Panc1 (cell line): Measurements from ENCODE around the gene MASP2. TPM values are rescaled to one million over a fixed set of nuclear protein-coding genes. Genes with fewer than 3 reads are reported as not detected.

Experiments
- ATAC-seq: fragments of 200-7000 bp; cut with Tn5 transposase; 2 replicates; pipeline ENCODE4 v1.9.1; 2020; ENCODE audit warnings: mild to moderate bottlenecking, moderate library complexity
- BruUV-seq: library from RNA; stranded (reverse); fragments of 400-500 nt; replicated peaks from 2 replicates; lab custom pipeline; 2021; lab: Mats Ljungman, UMichigan
- CTCF ChIA-PET: fragments of 300-600 bp; sonication (Branson Sonifier 250); formaldehyde crosslinking; loops from one replicate; lab custom pipeline; 2022; ENCODE audit warnings: antibody characterized with exemption; lab: Charles Lee
- POLR2A ChIA-PET: fragments of 300-600 bp; sonication (Branson Sonifier 250); formaldehyde crosslinking; loops from one replicate; lab custom pipeline; 2022; ENCODE audit warnings: antibody characterized with exemption; lab: Charles Lee
- DNase-seq: peaks from one replicate; pipeline ENCODE4 v3.0.0-alpha.2; 2010; ENCODE audit warnings: low read depth, low spot score
- H3K27ac ChIP-seq: 2 replicates; pipeline ENCODE4 v1.5.1; 2011; ENCODE audit warnings: mild to moderate bottlenecking, low read length, inconsistent platforms
- H3K27me3 ChIP-seq: fragments of 200-500 bp; sonication (Bioruptor generic); 2 replicates; pipeline ENCODE4 v1.6.0; 2014; ENCODE audit warnings: low read length, inconsistent platforms; ENCODE audit not compliant: control insufficient read depth, insufficient read depth
- H3K36me3 ChIP-seq: fragments of 200-500 bp; sonication (Bioruptor generic); 2 replicates; pipeline ENCODE4 v1.5.1; 2014; ENCODE audit warnings: inconsistent platforms, mild to moderate bottlenecking, low read length, moderate library complexity; ENCODE audit not compliant: control insufficient read depth, insufficient read depth
- H3K4me1 ChIP-seq: 2 replicates; pipeline ENCODE4 v1.5.1; 2011; ENCODE audit warnings: inconsistent platforms, mild to moderate bottlenecking, low read length, moderate library complexity; ENCODE audit not compliant: control insufficient read depth, insufficient read depth
- H3K4me3 ChIP-seq, 2 experiments: 2 replicates each; pipeline ENCODE4 v1.5.1; 2011 to 2012; ENCODE audit warnings: low read depth in 2 of 2, low read length in 2 of 2, mild to moderate bottlenecking in 2 of 2, inconsistent platforms in 1 of 2, moderate library complexity in 1 of 2
- H3K9me3 ChIP-seq: fragments of 200-500 bp; sonication (Bioruptor generic); 2 replicates; pipeline ENCODE4 v1.5.1; 2014; ENCODE audit warnings: low read depth, mild to moderate bottlenecking, inconsistent platforms, low read length, moderate library complexity; ENCODE audit not compliant: control insufficient read depth, insufficient read depth
- POLR2AphosphoS5 ChIP-seq: IDR thresholded peaks from 2 replicates; pipeline ENCODE4 v1.6.1; 2012; ENCODE audit warnings: mild to moderate bottlenecking, low read depth, low read length, moderate library complexity
- SIN3A ChIP-seq: IDR thresholded peaks from 2 replicates; pipeline ENCODE4 v1.6.1; 2012; ENCODE audit warnings: low read depth, mild to moderate bottlenecking, low read length, moderate library complexity, borderline replicate concordance; ENCODE audit not compliant: insufficient read depth
- TCF7L2 ChIP-seq: IDR thresholded peaks from 2 replicates; pipeline ENCODE4 v1.6.1; 2011; ENCODE audit warnings: mild to moderate bottlenecking, low read depth, low read length, inconsistent platforms
- in situ Hi-C: cut with HindIII; loops from 2 replicates; pipeline ENCODE4 v1.10.0; 2016; ENCODE audit warnings: low sequenced_read_pairs, low pct_unique_long_range_greater_than_20kb
- intact Hi-C: fragments of 100-400 bp; cut with micrococcal nuclease; formaldehyde crosslinking; loops from one replicate; pipeline ENCODE4 v1.10.0; 2022; ENCODE audit not compliant: unreplicated experiment
- total RNA-seq: library from RNA; stranded (reverse); gene quantifications from one replicate; pipeline ENCODE4 v1.2.1, GENCODE V29; 2021; ENCODE audit not compliant: unreplicated experiment
- TF ChIP-seq, protein P1 (sequence below), 2 experiments: IDR thresholded peaks; 2 replicates each; pipeline ENCODE4 v1.6.1; 2011 to 2012; ENCODE audit warnings: low read depth in 2 of 2, control low read depth in 1 of 2, low read length in 1 of 2, mild to moderate bottlenecking in 1 of 2, moderate library complexity in 1 of 2; ENCODE audit not compliant: insufficient read depth in 1 of 2
- TF ChIP-seq, protein P2 (sequence below): fragments of 450-650 bp; IDR thresholded peaks from 2 replicates; pipeline ENCODE4 v1.5.1; 2017; ENCODE audit warnings: mild to moderate bottlenecking

MASP2 gene
- total RNA-seq, 1 experiment from 2014 or later: 0.41 TPM

DNA sequence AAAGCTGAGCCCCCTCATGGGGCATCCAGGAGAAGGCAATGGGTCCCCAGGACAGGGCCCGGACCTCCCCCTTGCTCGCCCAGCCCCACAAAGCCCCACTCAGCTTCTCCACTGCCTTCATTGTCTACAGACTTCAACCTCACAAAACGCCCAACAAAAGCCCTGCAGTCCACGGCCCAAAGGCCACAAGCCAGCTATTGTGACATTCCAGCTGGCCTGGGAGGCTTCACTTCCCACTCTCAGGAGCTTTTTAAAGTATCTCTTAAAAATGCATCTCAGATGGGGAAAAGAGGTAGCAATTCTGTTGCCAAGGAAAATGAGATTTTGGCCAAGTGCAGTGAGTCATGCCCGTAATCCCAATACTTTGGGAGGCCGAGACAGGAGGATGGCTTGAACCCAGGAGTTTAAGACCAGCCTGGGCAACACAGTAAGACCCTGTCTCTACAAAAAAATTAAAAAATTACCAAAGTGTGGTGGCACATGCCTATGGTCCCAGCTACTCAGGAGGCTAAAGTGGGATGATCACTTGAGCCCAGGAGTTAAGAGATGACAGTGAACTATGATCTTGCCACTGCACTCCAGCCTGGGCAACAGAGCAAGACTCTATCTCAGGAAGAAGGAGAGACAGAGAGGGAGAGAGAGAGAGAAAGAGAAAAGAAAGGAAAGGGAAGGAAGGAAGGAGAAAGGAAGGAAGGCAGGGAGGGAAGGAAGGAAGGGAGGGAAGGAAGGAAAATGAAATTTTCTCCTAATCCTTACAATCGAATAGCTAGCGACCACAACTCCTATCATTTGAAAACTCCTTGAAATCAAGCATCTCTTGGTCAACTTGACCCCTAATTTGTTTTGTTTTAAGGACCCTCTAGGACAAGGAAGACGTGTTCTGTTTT, 66.0 kb downstream of the MASP2 start:
- CTCF ChIA-PET: interaction anchor here (0.6 to 1.5 kb wide), 2 partner anchors 13 to 305 kb away, joined by 4 to 5 read pairs; no protein-coding TSS in a partner anchor
- in situ Hi-C loops: no loop called here
- intact Hi-C loops: no loop called here

DNA sequence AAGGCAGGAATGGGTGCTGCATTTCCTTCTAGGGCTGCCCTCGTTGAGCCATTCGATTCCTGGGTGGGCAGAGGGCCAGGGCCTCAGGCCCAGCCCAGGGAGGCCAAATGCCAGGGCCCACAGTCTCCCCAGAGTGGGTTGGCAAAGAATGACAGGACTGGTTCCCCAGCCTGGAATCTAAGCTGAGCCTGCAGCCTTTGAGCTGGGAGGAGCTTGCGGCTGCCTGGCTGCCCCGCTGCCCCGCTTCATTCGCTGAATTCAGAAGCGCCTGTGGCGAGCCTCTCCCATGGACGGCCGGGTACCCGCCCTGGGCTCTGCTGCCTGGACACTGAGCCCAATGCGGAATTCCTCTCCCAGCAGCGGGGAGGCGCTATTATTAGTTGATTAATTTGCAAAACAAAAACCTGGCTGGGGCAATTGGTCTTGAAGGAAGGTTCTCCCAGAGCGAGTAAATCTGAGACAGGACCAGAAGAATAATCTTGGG, 66.9 kb downstream of the MASP2 start:
- Histone ChIP-seq H3K27me3 (no peaks in the 10 kb centered on the region), H3K9me3 (no peaks in the 10 kb centered on the region), H3K4me1 (no peaks in the 10 kb centered on the region), H3K27ac (no peak overlapping the region), H3K36me3 (no peaks in the 10 kb centered on the region), H3K4me3 (no peak overlapping the region)
- no TSS peak for BruUV-seq
- ChIA-PET POLR2A (no interaction called here), CTCF (interaction anchor here (1.5 kb wide), 1 partner anchor 12 kb away, joined by 4 read pairs; no protein-coding TSS in a partner anchor)
- DNase-seq (no peak), ATAC-seq (peak; percentile 80)
- in situ Hi-C loops: no loop called here
- intact Hi-C loops: no loop called here
- TF ChIP-seq TCF7L2 (no peak), SIN3A (no peak), POLR2AphosphoS5 (no peak)
- TF ChIP-seq, protein P1, sequence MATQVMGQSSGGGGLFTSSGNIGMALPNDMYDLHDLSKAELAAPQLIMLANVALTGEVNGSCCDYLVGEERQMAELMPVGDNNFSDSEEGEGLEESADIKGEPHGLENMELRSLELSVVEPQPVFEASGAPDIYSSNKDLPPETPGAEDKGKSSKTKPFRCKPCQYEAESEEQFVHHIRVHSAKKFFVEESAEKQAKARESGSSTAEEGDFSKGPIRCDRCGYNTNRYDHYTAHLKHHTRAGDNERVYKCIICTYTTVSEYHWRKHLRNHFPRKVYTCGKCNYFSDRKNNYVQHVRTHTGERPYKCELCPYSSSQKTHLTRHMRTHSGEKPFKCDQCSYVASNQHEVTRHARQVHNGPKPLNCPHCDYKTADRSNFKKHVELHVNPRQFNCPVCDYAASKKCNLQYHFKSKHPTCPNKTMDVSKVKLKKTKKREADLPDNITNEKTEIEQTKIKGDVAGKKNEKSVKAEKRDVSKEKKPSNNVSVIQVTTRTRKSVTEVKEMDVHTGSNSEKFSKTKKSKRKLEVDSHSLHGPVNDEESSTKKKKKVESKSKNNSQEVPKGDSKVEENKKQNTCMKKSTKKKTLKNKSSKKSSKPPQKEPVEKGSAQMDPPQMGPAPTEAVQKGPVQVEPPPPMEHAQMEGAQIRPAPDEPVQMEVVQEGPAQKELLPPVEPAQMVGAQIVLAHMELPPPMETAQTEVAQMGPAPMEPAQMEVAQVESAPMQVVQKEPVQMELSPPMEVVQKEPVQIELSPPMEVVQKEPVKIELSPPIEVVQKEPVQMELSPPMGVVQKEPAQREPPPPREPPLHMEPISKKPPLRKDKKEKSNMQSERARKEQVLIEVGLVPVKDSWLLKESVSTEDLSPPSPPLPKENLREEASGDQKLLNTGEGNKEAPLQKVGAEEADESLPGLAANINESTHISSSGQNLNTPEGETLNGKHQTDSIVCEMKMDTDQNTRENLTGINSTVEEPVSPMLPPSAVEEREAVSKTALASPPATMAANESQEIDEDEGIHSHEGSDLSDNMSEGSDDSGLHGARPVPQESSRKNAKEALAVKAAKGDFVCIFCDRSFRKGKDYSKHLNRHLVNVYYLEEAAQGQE (IDR thresholded peaks at IDR 0.05; ENCODE audit: insufficient read depth in 1 of 2, low read depth in 2 of 2, low read length in 1 of 2): no peak
- TF ChIP-seq, protein P2, sequence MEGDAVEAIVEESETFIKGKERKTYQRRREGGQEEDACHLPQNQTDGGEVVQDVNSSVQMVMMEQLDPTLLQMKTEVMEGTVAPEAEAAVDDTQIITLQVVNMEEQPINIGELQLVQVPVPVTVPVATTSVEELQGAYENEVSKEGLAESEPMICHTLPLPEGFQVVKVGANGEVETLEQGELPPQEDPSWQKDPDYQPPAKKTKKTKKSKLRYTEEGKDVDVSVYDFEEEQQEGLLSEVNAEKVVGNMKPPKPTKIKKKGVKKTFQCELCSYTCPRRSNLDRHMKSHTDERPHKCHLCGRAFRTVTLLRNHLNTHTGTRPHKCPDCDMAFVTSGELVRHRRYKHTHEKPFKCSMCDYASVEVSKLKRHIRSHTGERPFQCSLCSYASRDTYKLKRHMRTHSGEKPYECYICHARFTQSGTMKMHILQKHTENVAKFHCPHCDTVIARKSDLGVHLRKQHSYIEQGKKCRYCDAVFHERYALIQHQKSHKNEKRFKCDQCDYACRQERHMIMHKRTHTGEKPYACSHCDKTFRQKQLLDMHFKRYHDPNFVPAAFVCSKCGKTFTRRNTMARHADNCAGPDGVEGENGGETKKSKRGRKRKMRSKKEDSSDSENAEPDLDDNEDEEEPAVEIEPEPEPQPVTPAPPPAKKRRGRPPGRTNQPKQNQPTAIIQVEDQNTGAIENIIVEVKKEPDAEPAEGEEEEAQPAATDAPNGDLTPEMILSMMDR: no peak

More for the DNA sequence above, 66.0 kb downstream of the MASP2 start:
- Histone ChIP-seq H3K4me3 (no peak overlapping the region), H3K9me3 (no peaks in the 10 kb centered on the region), H3K4me1 (no peaks in the 10 kb centered on the region), H3K27ac (no peak overlapping the region), H3K36me3 (no peaks in the 10 kb centered on the region), H3K27me3 (no peaks in the 10 kb centered on the region)
- no peak for TF ChIP-seq TCF7L2
- TF ChIP-seq, protein P1 (IDR thresholded peaks at IDR 0.05; ENCODE audit: insufficient read depth in 1 of 2, low read depth in 2 of 2, low read length in 1 of 2): no peak
- TF ChIP-seq SIN3A: no peak
- TF ChIP-seq, protein P2: no peak
- no peak for TF ChIP-seq POLR2AphosphoS5
- ATAC-seq (no peak), DNase-seq (no peak)
- POLR2A ChIA-PET: no interaction called here
- no TSS peak for BruUV-seq
